Esophagus squamous epithelium (tissue), 5 donors: ENCODE results near the gene SNAPC4. TPM values are rescaled to one million over a fixed set of nuclear protein-coding genes. Genes with fewer than 3 reads are reported as not detected.
A peak's percentile ranks its signal among the peaks of the same experiment; 100 is the strongest.

Source experiments
- DNase-seq: peaks from one replicate; lab custom pipeline; 2025; lab: John Stamatoyannopoulos, UW
- H3K27ac ChIP-seq, 4 donors: fragments of 200-600 bp; sonication (generic); one replicate each; pipeline ENCODE4 v1.5.1; 2016 to 2019; ENCODE audit warnings: mild to moderate bottlenecking in 1 of 4
- H3K27me3 ChIP-seq, 4 donors: fragments of 200-600 bp; sonication (generic); 1 replicate in 3 of 4; 2 replicates in 1 of 4; pipeline versions ENCODE4 v1.5.1 to v1.6.0; 2017 to 2021; ENCODE audit warnings: antibody characterized with exemption in 1 of 4
- H3K36me3 ChIP-seq, 3 donors: fragments of 200-600 bp; sonication (generic); one replicate each; pipeline ENCODE4 v1.5.1; 2016 to 2019
- H3K4me1 ChIP-seq, 3 donors: fragments of 200-600 bp; sonication (generic); one replicate each; pipeline ENCODE4 v1.5.1; 2017 to 2019
- H3K4me3 ChIP-seq, 4 donors: fragments of 200-600 bp; sonication (generic); 1 replicate in 3 of 4; 2 replicates in 1 of 4; pipeline ENCODE4 v1.5.1; 2016 to 2019; ENCODE audit warnings: mild to moderate bottlenecking in 2 of 4, moderate library complexity in 1 of 4
- H3K9me3 ChIP-seq, 3 donors: fragments of 200-600 bp; sonication (generic); one replicate each; pipeline ENCODE4 v1.5.1; 2016 to 2019
- POLR2A ChIP-seq, 4 donors: fragments of 450-650 bp; IDR thresholded peaks; one replicate each; pipeline ENCODE4 v1.6.1; 2017; ENCODE audit warnings: antibody characterized with exemption in 4 of 4, mild to moderate bottlenecking in 4 of 4, moderate library complexity in 3 of 4
- WGBS, 2 donors: methylation state at CpG; one replicate each; pipeline ENCODE4 v1.1.5; 2018; 5-methylcytosine and 5-hydroxymethylcytosine counted together
- intact Hi-C: fragments of 100-400 bp; cut with DNase I; formaldehyde crosslinking; loops from one replicate; pipeline ENCODE4 v1.15.0; 2022
- total RNA-seq, 4 donors: library from RNA; depleted of rRNA; stranded (reverse); fragments of >200 nt; gene quantifications; one replicate each; pipeline ENCODE4 v1.1.0, GENCODE V29; 2016
- TF ChIP-seq, protein P1 (sequence below), 6 experiments: fragments of 450-650 bp in 4 of 6; fragments of 200-600 bp in 2 of 6; sonication (generic) in 2 of 6; IDR thresholded peaks; one replicate each; pipeline ENCODE4 v1.5.1; 2016 to 2019; ENCODE audit warnings: antibody characterized with exemption in 6 of 6, mild to moderate bottlenecking in 4 of 6, moderate library complexity in 4 of 6
- donor health status: DM: yes; HTN: yes; CAD: no.

Gene SNAPC4
- total RNA-seq, 4 donors from 2014 or later, result 2.6 to 5.1 (median 4.5) TPM

DNA sequence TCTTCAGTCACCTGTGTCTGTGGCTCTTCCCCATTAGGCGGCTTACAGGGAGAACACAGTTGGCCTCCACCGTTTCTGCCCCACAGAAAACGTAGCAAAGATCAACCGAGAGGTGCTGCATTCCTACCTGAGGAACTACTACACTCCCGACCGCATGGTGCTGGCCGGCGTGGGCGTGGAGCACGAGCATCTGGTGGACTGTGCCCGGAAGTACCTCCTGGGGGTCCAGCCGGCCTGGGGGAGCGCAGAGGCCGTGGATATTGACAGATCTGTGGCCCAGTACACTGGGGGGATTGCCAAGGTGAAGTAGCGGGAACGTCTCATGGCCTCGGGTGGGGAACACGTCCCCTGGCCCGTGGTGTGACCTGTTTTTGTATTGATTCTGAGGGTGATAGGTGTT is 16.9 kb upstream of the SNAPC4 start:
- TF ChIP-seq, protein P1, sequence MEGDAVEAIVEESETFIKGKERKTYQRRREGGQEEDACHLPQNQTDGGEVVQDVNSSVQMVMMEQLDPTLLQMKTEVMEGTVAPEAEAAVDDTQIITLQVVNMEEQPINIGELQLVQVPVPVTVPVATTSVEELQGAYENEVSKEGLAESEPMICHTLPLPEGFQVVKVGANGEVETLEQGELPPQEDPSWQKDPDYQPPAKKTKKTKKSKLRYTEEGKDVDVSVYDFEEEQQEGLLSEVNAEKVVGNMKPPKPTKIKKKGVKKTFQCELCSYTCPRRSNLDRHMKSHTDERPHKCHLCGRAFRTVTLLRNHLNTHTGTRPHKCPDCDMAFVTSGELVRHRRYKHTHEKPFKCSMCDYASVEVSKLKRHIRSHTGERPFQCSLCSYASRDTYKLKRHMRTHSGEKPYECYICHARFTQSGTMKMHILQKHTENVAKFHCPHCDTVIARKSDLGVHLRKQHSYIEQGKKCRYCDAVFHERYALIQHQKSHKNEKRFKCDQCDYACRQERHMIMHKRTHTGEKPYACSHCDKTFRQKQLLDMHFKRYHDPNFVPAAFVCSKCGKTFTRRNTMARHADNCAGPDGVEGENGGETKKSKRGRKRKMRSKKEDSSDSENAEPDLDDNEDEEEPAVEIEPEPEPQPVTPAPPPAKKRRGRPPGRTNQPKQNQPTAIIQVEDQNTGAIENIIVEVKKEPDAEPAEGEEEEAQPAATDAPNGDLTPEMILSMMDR (IDR thresholded peaks at IDR 0.05), result no peak
- no peak for TF ChIP-seq POLR2A (IDR thresholded peaks at IDR 0.05)
- intact Hi-C loops, result no loop called here
- Histone ChIP-seq H3K4me3 (no peak overlapping the region), H3K9me3 (no peaks in the 10 kb centered on the region), H3K4me1 (peaks cover 1 to 10% (median 2%) of the 10 kb centered on the region in 3 donors), H3K27ac (no peak overlapping the region), H3K36me3 (peaks cover 42 to 100% (median 68%) of the 10 kb centered on the region in 3 donors), H3K27me3 (no peaks in the 10 kb centered on the region)
- WGBS, 2 donors, result 96 to 97% methylated on average over 11 to 12 of the region's 19 CpGs
- no peak for DNase-seq

DNA sequence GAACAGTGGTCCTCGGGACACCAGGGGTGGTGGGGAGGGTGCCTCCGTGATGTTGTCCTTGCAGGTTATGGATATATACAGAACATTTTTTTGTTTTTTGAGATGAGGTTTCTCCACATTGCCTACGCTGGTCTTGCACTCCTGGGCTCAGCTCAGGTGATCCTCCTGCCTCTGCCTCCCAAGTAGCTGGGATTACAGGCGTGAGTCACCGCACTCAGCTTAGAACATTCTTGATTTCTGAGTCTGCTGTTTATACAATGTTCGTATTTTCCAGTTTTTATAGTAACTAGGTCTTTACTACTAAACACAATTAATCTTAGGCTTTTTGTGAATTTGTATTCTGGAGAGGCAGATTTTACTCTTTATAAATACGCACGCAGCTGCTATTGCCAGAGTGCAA is 16.5 kb upstream of the SNAPC4 start:
- 84 to 86% methylated on average over 8 of the region's 8 CpGs for WGBS, 2 donors
- TF ChIP-seq, protein P1 (IDR thresholded peaks at IDR 0.05), result no peak
- TF ChIP-seq POLR2A (IDR thresholded peaks at IDR 0.05), result no peak
- intact Hi-C loops, result no loop called here
- peaks cover 39 to 97% (median 63%) of the 10 kb centered on the region in 3 donors for H3K36me3 ChIP-seq
- H3K9me3 ChIP-seq, result no peaks in the 10 kb centered on the region
- H3K27me3 ChIP-seq, result no peaks in the 10 kb centered on the region
- no peak overlapping the region for H3K27ac ChIP-seq
- DNase-seq, result no peak
- no peak overlapping the region for H3K4me3 ChIP-seq
- peaks cover 6 to 15% (median 7%) of the 10 kb centered on the region in 3 donors for H3K4me1 ChIP-seq

DNA sequence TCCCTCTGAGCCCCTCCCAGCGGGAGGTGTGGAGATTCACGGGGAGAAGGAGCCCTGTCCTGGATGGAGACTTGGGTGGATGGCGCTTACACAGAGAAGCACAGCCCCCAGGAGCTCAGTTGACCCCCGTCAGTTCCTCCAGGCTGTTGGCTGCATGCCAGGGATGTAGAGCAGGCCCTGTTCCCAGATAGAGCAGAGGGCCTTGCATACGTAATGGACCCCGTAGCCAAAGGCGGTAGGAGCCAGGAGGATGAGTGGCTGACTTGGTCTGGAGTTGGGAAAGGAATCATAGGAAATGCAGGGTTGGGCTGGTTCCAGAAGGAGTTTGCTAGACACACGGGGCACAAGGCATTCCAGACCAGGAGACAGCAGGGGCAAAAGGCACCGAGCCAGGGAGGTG is 13.0 kb upstream of the SNAPC4 start:
- DNase-seq, result no peak
- H3K27me3 ChIP-seq, result no peaks in the 10 kb centered on the region
- intact Hi-C loops, result no loop called here
- 72 to 76% methylated on average over 2 to 5 of the region's 9 CpGs for WGBS, 2 donors
- H3K36me3 ChIP-seq, result peaks cover 21 to 63% (median 40%) of the 10 kb centered on the region in 3 donors
- H3K9me3 ChIP-seq, result no peaks in the 10 kb centered on the region
- H3K27ac ChIP-seq, result no peak overlapping the region
- no peak for TF ChIP-seq POLR2A (IDR thresholded peaks at IDR 0.05)
- TF ChIP-seq, protein P1 (IDR thresholded peaks at IDR 0.05), result no peak
- no peak overlapping the region for H3K4me3 ChIP-seq
- H3K4me1 ChIP-seq, result peaks cover 23 to 38% (median 28%) of the 10 kb centered on the region in 3 donors

DNA sequence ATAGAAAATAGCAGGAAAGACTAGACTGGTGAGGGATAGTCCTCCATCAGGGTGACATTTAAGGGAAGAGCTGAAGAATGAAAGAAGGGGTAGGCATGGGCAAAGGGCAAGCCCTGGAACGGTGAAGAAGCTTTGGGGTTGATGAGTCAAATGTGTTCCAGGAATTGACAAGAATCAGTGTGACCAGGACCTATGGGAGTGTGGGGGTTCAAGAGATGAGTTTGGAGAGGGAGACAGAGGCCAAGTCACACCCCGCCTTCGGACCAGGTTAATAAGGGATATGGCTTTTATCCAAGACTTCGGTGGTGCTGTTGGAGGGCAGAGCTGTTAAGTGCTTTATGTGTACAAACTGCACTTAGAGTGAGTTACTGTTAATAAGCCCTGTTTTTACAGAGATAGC is 11.4 kb upstream of the SNAPC4 start:
- DNase-seq, result no peak
- intact Hi-C loops, result no loop called here
- H3K4me1 ChIP-seq, result peaks cover 23 to 38% (median 28%) of the 10 kb centered on the region in 3 donors
- H3K4me3 ChIP-seq, result peak overlapping the region; percentile 74 to 100 (median 88)
- no peaks in the 10 kb centered on the region for H3K27me3 ChIP-seq
- peak overlapping the region in 2 of 4 donors; percentile 87 to 90 for H3K27ac ChIP-seq
- peaks cover 20 to 63% (median 36%) of the 10 kb centered on the region in 3 donors for H3K36me3 ChIP-seq
- TF ChIP-seq, protein P1 (IDR thresholded peaks at IDR 0.05), result no peak
- TF ChIP-seq POLR2A (IDR thresholded peaks at IDR 0.05), result no peak
- no peaks in the 10 kb centered on the region for H3K9me3 ChIP-seq
- 30 to 39% methylated on average over 4 of the region's 4 CpGs for WGBS, 2 donors

DNA sequence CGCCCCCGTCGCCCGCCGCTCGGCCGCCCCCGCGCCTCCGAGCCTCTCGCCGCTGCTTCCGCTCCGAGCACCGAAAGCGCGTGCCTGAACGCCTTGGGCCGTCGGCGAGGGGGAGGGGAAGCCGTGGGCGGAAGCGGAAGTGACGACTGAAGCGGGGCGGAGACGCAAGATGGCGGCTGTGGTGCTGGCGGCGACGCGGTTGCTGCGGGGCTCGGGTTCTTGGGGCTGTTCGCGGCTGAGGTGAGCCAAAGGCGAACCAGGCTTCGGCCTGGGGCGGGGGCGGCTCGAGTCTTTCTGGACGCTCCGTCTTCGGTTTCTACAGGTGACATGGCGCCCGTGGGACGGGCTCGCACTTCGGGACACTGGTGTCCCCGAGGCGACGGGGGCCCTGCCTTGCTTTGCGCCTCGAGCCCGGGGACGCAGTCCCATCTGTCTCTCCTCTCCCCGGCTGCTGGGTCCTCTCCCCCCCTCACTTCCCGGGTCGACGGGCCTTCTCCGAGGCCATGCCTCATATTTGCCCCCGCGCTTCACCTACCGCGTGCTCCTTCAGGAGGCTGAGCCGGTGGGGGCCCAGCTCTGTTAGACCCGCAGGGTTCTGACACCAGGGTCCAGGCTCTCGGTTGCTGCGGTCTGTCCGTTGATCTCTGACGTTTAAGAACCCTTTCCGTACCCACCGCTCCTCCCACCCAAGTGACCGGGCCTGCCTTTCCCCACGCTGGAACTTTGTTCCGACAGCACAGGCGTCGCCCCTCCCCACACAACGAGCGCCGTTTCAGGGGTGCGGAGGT is 10.7 kb upstream of the SNAPC4 start, which contains the start of the genes ENTR1 and PMPCA:
TSS of gene ENTR1 (minus strand) at position 115 of the 788 bp plus-strand sequence. CDS start 217 bp downstream, outside the sequence.
TSS of gene PMPCA (plus strand) at position 159 of the 788 bp plus-strand sequence. CDS start at position 170, 11 bp downstream.
- intact Hi-C loops, result no loop called here
- peak in 3 of 4 donors; percentile 50 to 89 (median 78) for TF ChIP-seq POLR2A (IDR thresholded peaks at IDR 0.05)
- TF ChIP-seq, protein P1 (IDR thresholded peaks at IDR 0.05), result no peak
- H3K27ac ChIP-seq, result peak within 1 kb of the TSS; percentile 87 to 95 (median 91)
- no peaks in the 10 kb centered on the region for H3K9me3 ChIP-seq
- H3K4me3 ChIP-seq, result peak within 1 kb of the TSS; percentile 74 to 100 (median 88)
- WGBS, 2 donors, result 0% methylated on average over 8 to 46 of the region's 83 CpGs
- H3K36me3 ChIP-seq, result peaks cover 20 to 63% (median 31%) of the 10 kb centered on the region in 3 donors
- no peak for DNase-seq
- no peaks in the 10 kb centered on the region for H3K27me3 ChIP-seq
- peaks cover 23 to 44% (median 28%) of the 10 kb centered on the region in 3 donors for H3K4me1 ChIP-seq
